ENCODE data around the gene NXN. TPM values are rescaled to one million over a fixed set of nuclear protein-coding genes. Genes with fewer than 3 reads are reported as not detected.
"Not testable (repeated sequence)": the region's sequence is repeated elsewhere in the genome, so short reads cannot be mapped to it uniquely, and the experiment has no call there.

NXN gene
- total RNA-seq, 6 experiments from 2014 or later = 2.7 to 9.5 (median 8.0) TPM

GRCh38 chr17:836151-836550 is 143.4 kb downstream of the NXN start:
- no peak for DNase-seq
- TF ChIP-seq, protein P1, sequence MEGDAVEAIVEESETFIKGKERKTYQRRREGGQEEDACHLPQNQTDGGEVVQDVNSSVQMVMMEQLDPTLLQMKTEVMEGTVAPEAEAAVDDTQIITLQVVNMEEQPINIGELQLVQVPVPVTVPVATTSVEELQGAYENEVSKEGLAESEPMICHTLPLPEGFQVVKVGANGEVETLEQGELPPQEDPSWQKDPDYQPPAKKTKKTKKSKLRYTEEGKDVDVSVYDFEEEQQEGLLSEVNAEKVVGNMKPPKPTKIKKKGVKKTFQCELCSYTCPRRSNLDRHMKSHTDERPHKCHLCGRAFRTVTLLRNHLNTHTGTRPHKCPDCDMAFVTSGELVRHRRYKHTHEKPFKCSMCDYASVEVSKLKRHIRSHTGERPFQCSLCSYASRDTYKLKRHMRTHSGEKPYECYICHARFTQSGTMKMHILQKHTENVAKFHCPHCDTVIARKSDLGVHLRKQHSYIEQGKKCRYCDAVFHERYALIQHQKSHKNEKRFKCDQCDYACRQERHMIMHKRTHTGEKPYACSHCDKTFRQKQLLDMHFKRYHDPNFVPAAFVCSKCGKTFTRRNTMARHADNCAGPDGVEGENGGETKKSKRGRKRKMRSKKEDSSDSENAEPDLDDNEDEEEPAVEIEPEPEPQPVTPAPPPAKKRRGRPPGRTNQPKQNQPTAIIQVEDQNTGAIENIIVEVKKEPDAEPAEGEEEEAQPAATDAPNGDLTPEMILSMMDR (IDR thresholded peaks at IDR 0.05) = no peak
- no peak for TF ChIP-seq POLR2A (IDR thresholded peaks at IDR 0.05)
- WGBS (ENCODE audit: insufficient coverage, low coverage, low lambda C conversion rate, missing lambda C conversion rate) = no CpG with 5 or more reads among the region's 9 CpGs
- intact Hi-C loops (cut with DNase I) = no loop called here
- no peak for ATAC-seq
- H3K27ac ChIP-seq = no peak overlapping the region
- H3K36me3 ChIP-seq = no peaks in the 10 kb centered on the region
- no peaks in the 10 kb centered on the region for H3K27me3 ChIP-seq
- no peaks in the 10 kb centered on the region for H3K9me3 ChIP-seq
- no peak overlapping the region for H3K4me3 ChIP-seq
- no peaks in the 10 kb centered on the region for H3K4me1 ChIP-seq

- ATAC-seq; H3K9me3 ChIP-seq; intact Hi-C loops (cut with DNase I); H3K36me3 ChIP-seq; H3K27me3 ChIP-seq; H3K4me1 ChIP-seq; H3K4me3 ChIP-seq; DNase-seq; H3K27ac ChIP-seq: not testable (repeated sequence)
- WGBS (ENCODE audit: insufficient coverage, low coverage, low lambda C conversion rate, missing lambda C conversion rate) = no CpG with 5 or more reads among the region's 27 CpGs
Measured at GRCh38 chr17:835721-836120, 143.9 kb downstream of the NXN start.

GRCh38 chr17:835263-835662 is 144.3 kb downstream of the NXN start:
- Histone ChIP-seq H3K27me3 (no peaks in the 10 kb centered on the region), H3K9me3 (no peaks in the 10 kb centered on the region), H3K4me1 (no peaks in the 10 kb centered on the region), H3K4me3 (no peak overlapping the region), H3K27ac (no peak overlapping the region), H3K36me3 (no peaks in the 10 kb centered on the region)
- intact Hi-C loops (cut with DNase I) = no loop called here
- 88% methylated on average over 8 of the region's 9 CpGs for WGBS (ENCODE audit: insufficient coverage, low coverage, low lambda C conversion rate, missing lambda C conversion rate)
- no peak for ATAC-seq
- TF ChIP-seq, protein P1 (IDR thresholded peaks at IDR 0.05) = no peak
- no peak for TF ChIP-seq POLR2A (IDR thresholded peaks at IDR 0.05)
- no peak for DNase-seq

DNA sequence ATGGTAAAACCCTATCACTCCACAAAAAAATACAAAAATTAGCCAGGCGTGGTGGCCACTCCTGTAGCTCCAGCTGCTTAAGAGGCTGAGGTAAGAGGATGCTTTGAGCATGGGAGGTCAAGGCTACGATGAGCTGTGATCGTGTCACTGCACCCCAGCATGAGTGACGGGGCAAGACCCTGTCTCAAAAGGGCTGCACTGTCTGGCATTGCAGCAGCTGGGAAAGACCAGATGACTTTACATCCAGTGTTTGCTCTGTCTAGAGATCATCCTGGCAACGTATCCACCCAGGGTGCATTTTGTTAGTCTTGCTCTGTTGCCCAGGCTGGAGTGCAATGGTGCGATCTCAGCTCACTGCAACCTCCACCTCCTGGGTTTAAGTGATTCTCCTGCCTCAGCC is 145.4 kb downstream of the NXN start:
- no peaks in the 10 kb centered on the region for H3K27me3 ChIP-seq
- H3K4me3 ChIP-seq = no peak overlapping the region
- no peaks in the 10 kb centered on the region for H3K9me3 ChIP-seq
- intact Hi-C loops (cut with DNase I) = no loop called here
- no peaks in the 10 kb centered on the region for H3K4me1 ChIP-seq
- WGBS (ENCODE audit: insufficient coverage, low coverage, low lambda C conversion rate, missing lambda C conversion rate) = no CpG with 5 or more reads among the region's 6 CpGs
- no peak overlapping the region for H3K27ac ChIP-seq
- DNase-seq = no peak
- no peaks in the 10 kb centered on the region for H3K36me3 ChIP-seq
- ATAC-seq = no peak
- TF ChIP-seq, protein P1 (IDR thresholded peaks at IDR 0.05) = no peak
- TF ChIP-seq POLR2A (IDR thresholded peaks at IDR 0.05) = no peak

DNA sequence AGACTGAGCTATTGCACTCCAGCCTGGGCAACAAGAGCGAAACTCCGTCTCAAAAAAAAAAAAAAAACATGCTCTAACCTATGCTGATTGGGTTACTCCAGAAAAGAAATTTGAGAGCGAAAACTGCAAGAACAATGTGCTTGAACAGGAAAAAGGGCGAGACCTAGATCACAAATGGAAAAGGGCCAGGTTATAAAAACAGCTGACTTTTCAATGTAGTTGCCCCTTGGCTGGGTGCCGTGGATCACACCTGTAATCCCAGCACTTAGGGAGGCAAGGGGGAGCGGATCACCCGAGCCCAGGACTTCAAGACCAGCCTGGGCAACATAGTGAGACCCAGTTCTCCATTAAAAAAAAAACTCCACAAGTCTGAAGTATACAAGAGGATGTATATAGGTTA is 148.6 kb downstream of the NXN start:
- no peaks in the 10 kb centered on the region for H3K4me1 ChIP-seq
- 84% methylated on average over 7 of the region's 7 CpGs for WGBS (ENCODE audit: insufficient coverage, low coverage, low lambda C conversion rate, missing lambda C conversion rate)
- no peaks in the 10 kb centered on the region for H3K27me3 ChIP-seq
- H3K27ac ChIP-seq = no peak overlapping the region
- ATAC-seq (no peak), DNase-seq (no peak)
- intact Hi-C loops (cut with DNase I) = no loop called here
- no peaks in the 10 kb centered on the region for H3K9me3 ChIP-seq
- no peaks in the 10 kb centered on the region for H3K36me3 ChIP-seq
- no peak overlapping the region for H3K4me3 ChIP-seq
- no peak for TF ChIP-seq POLR2A (IDR thresholded peaks at IDR 0.05)
- TF ChIP-seq, protein P1 (IDR thresholded peaks at IDR 0.05) = no peak
